Lung (tissue), 12 donors: Measurements from ENCODE around the gene RAB37. TPM values are rescaled to one million over a fixed set of nuclear protein-coding genes. Genes with fewer than 3 reads are reported as not detected.

ENCODE experiments used
- ATAC-seq: fragments of 200-7000 bp; cut with Tn5 transposase; one replicate; pipeline ENCODE4 v1.9.1; 2020; ENCODE audit warnings: moderate number of reproducible peaks; ENCODE audit not compliant: insufficient read depth, low FRiP score
- DNase-seq, 3 donors: peaks; one replicate each; pipeline ENCODE4 v3.0.0-alpha.2; 2013 to 2017
- H3K27ac ChIP-seq, 2 donors: one replicate each; pipeline ENCODE4 v1.5.1; 2013; ENCODE audit warnings: mild to moderate bottlenecking in 2 of 2, moderate library complexity in 2 of 2, control low read depth in 1 of 2, inconsistent platforms in 1 of 2, low read depth in 1 of 2, low read length in 1 of 2
- H3K27me3 ChIP-seq, 3 donors: one replicate each; pipeline ENCODE4 v1.5.1; 2013; ENCODE audit warnings: low read length in 2 of 3; ENCODE audit not compliant: control insufficient read depth in 3 of 3, insufficient read depth in 3 of 3
- H3K36me3 ChIP-seq, 4 donors: one replicate each; pipeline ENCODE4 v1.5.1; 2013; ENCODE audit warnings: low read length in 4 of 4, mild to moderate bottlenecking in 1 of 4, moderate library complexity in 1 of 4; ENCODE audit not compliant: control insufficient read depth in 4 of 4, insufficient read depth in 4 of 4
- H3K4me1 ChIP-seq, 5 donors: one replicate each; pipeline ENCODE4 v1.5.1; 2013; ENCODE audit warnings: low read length in 5 of 5, mild to moderate bottlenecking in 2 of 5, moderate library complexity in 1 of 5; ENCODE audit not compliant: control insufficient read depth in 5 of 5, insufficient read depth in 5 of 5
- H3K4me3 ChIP-seq: one replicate; pipeline ENCODE4 v1.5.1; 2013; ENCODE audit warnings: mild to moderate bottlenecking, control low read depth, moderate library complexity
- H3K9ac ChIP-seq, 2 donors: one replicate each; pipeline ENCODE4 v1.5.1; 2013; ENCODE audit warnings: low read length in 2 of 2, control low read depth in 1 of 2; ENCODE audit not compliant: insufficient read depth in 1 of 2
- H3K9me3 ChIP-seq, 4 donors: one replicate each; pipeline ENCODE4 v1.5.1; 2013; ENCODE audit warnings: low read length in 3 of 4, mild to moderate bottlenecking in 1 of 4, moderate library complexity in 1 of 4; ENCODE audit not compliant: control insufficient read depth in 4 of 4, insufficient read depth in 3 of 4
- WGBS, 2 donors: extraction: QIAGEN DNeasy Blood & Tissue Kit; methylation state at CpG; one replicate each; pipeline ENCODE4 v1.1.7; 2013; 5-methylcytosine and 5-hydroxymethylcytosine counted together
- polyA plus RNA-seq, 2 donors: library from polyadenylated mRNA; stranded (reverse); fragments of 200-250 nt; gene quantifications; one replicate each; pipeline ENCODE4 v1.2.1, GENCODE V29; 2013
- total RNA-seq, 2 donors: library from RNA; depleted of rRNA in 1 of 2; stranded (reverse); fragments of >200 nt in 1 of 2; gene quantifications; one replicate each; pipeline ENCODE4 v1.2.1, GENCODE V29; 2014 to 2021
- TF ChIP-seq, protein P1 (sequence below): IDR thresholded peaks from 2 replicates; pipeline ENCODE4 v1.5.1; 2012; ENCODE audit warnings: mild to moderate bottlenecking; ENCODE audit errors: control extremely low read depth, extremely low read depth
- donor health status: control.
- donor health status: control.
- donor health status: Bipolar disorder and iron deficiency.
- donor health status: healthy.
- donor health status: DM: yes; HTN: yes; CAD: no.

RAB37 gene
- total and polyA plus RNA-seq, 4 donors, result 3.2 to 7.3 (median 5.9) TPM

- ATAC-seq (no peak), DNase-seq (peak in 1 of 3 donors; percentile 40)
- no peak overlapping the region for H3K4me3 ChIP-seq
- H3K36me3 ChIP-seq, result peaks cover 0 to 7% (median 0%) of the 10 kb centered on the region in 4 donors
- H3K27ac ChIP-seq, result no peak overlapping the region
- peak overlapping the region in 1 of 2 donors; percentile 32 for H3K9ac ChIP-seq
- 60 to 67% methylated on average over 7 of the region's 7 CpGs for WGBS, 2 donors
- no peaks in the 10 kb centered on the region for H3K9me3 ChIP-seq
- H3K4me1 ChIP-seq, result peaks cover 8 to 82% (median 38%) of the 10 kb centered on the region in 5 donors
- H3K27me3 ChIP-seq, result no peaks in the 10 kb centered on the region
- TF ChIP-seq, protein P1, sequence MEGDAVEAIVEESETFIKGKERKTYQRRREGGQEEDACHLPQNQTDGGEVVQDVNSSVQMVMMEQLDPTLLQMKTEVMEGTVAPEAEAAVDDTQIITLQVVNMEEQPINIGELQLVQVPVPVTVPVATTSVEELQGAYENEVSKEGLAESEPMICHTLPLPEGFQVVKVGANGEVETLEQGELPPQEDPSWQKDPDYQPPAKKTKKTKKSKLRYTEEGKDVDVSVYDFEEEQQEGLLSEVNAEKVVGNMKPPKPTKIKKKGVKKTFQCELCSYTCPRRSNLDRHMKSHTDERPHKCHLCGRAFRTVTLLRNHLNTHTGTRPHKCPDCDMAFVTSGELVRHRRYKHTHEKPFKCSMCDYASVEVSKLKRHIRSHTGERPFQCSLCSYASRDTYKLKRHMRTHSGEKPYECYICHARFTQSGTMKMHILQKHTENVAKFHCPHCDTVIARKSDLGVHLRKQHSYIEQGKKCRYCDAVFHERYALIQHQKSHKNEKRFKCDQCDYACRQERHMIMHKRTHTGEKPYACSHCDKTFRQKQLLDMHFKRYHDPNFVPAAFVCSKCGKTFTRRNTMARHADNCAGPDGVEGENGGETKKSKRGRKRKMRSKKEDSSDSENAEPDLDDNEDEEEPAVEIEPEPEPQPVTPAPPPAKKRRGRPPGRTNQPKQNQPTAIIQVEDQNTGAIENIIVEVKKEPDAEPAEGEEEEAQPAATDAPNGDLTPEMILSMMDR, result no peak
Observed at GRCh38 chr17:74760404-74761105, 23.5 kb downstream of the RAB37 start.

GRCh38 chr17:74761419-74761818 lies 24.4 kb downstream of the RAB37 start:
- TF ChIP-seq, protein P1, result no peak
- H3K27ac ChIP-seq, result no peak overlapping the region
- no peak overlapping the region for H3K4me3 ChIP-seq
- WGBS, 2 donors, result 67 to 88% methylated on average over 5 of the region's 5 CpGs
- no peak for ATAC-seq
- H3K36me3 ChIP-seq, result peaks cover 0 to 7% (median 0%) of the 10 kb centered on the region in 4 donors
- no peaks in the 10 kb centered on the region for H3K27me3 ChIP-seq
- peaks cover 8 to 82% (median 38%) of the 10 kb centered on the region in 5 donors for H3K4me1 ChIP-seq
- no peak overlapping the region for H3K9ac ChIP-seq
- no peak for DNase-seq
- no peaks in the 10 kb centered on the region for H3K9me3 ChIP-seq

DNA sequence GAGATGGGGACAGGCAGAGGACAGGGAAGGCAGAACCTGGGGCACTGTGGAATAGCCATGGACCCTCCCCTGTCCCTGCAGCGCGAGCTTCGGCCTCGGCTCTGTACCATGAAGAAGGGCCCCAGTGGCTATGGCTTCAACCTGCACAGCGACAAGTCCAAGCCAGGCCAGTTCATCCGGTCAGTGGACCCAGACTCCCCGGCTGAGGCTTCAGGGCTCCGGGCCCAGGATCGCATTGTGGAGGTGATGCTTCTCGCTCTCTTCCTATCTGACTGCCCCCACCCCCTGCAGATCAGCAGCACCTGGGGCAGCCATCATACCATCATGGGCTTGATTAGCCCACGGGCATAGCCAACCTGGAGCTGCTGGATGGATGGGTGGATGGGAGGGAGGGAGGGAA lies 24.9 kb downstream of the RAB37 start:
- H3K4me3 ChIP-seq, result no peak overlapping the region
- ATAC-seq (no peak), DNase-seq (no peak)
- WGBS, 2 donors, result 96 to 98% methylated on average over 10 to 11 of the region's 11 CpGs
- H3K9me3 ChIP-seq, result no peaks in the 10 kb centered on the region
- TF ChIP-seq, protein P1, result no peak
- H3K9ac ChIP-seq, result no peak overlapping the region
- peaks cover 0 to 7% (median 0%) of the 10 kb centered on the region in 4 donors for H3K36me3 ChIP-seq
- peaks cover 8 to 83% (median 41%) of the 10 kb centered on the region in 5 donors for H3K4me1 ChIP-seq
- H3K27ac ChIP-seq, result no peak overlapping the region
- no peaks in the 10 kb centered on the region for H3K27me3 ChIP-seq
